Measurements from ENCODE around the gene RPTOR. TPM values are rescaled to one million over a fixed set of nuclear protein-coding genes. Genes with fewer than 3 reads are reported as not detected.
A peak's percentile ranks its signal among the peaks of the same experiment; 100 is the strongest.

The RPTOR gene
- total RNA-seq, 1 experiment from 2014 or later = 25.1 TPM

DNA sequence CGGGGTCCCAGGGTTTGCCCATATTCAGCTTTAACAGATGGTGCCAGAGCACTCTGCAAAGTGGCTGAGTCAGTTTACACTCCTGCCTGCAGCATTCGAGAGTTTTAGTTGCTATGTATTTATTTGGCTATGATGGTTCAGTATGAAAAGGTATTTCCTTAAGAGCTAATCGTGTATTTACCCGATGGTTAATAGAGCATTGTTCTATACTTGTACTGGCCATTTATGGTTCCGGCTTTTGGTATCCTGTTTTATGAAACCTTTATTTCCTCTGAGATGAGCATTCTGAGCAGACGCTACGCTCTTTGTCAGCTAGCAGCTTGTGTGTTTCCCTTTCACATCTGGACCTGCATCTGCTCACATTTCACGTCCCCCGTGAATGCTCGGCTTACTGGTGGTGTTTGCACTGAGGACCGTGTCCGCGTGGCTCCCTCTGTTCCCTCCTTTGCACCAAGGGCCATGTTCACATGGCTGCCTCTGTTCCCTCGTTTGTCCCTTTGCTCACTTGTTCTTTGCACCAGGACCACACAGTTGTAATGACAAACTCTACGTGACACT lies 297.9 kb downstream of the RPTOR start:
- H3K27me3 ChIP-seq (ENCODE audit: insufficient read depth, low read length) = no peaks in the 10 kb centered on the region
- H3K27ac Mint-ChIP-seq = peak overlapping the region in 2 of 3 experiments; percentile 42 to 58; a peak in 3 of 7 replicates
- H2BK120ac ChIP-seq (ENCODE audit: low read depth, low read length, poor library complexity, severe bottlenecking) = no peak overlapping the region
- H2BK20ac ChIP-seq (ENCODE audit: low read depth, low read length, poor library complexity, severe bottlenecking) = no peak overlapping the region
- no peak overlapping the region for H3K9ac ChIP-seq (ENCODE audit: extremely low read depth, insufficient read length, low read length)
- WGBS (ENCODE audit: extremely low coverage, insufficient read length, low lambda C conversion rate) = no CpG with 5 or more reads among the region's 15 CpGs
- H2AFZ ChIP-seq (ENCODE audit: low read length) = no peak overlapping the region
- no peak overlapping the region for H4K5ac ChIP-seq (ENCODE audit: insufficient read length, low read depth, low read length)
- H3K14ac ChIP-seq (ENCODE audit: insufficient read depth, low read length) = no peak overlapping the region
- DNase-seq = no peak
- TF ChIP-seq, protein P1, sequence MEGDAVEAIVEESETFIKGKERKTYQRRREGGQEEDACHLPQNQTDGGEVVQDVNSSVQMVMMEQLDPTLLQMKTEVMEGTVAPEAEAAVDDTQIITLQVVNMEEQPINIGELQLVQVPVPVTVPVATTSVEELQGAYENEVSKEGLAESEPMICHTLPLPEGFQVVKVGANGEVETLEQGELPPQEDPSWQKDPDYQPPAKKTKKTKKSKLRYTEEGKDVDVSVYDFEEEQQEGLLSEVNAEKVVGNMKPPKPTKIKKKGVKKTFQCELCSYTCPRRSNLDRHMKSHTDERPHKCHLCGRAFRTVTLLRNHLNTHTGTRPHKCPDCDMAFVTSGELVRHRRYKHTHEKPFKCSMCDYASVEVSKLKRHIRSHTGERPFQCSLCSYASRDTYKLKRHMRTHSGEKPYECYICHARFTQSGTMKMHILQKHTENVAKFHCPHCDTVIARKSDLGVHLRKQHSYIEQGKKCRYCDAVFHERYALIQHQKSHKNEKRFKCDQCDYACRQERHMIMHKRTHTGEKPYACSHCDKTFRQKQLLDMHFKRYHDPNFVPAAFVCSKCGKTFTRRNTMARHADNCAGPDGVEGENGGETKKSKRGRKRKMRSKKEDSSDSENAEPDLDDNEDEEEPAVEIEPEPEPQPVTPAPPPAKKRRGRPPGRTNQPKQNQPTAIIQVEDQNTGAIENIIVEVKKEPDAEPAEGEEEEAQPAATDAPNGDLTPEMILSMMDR (conservative IDR thresholded peaks at IDR 0.05) = no peak
- H3K23me2 ChIP-seq (ENCODE audit: insufficient read length, low read depth, low read length, poor library complexity, severe bottlenecking) = no peaks in the 10 kb centered on the region
- no peak overlapping the region for H3T11ph ChIP-seq (ENCODE audit: low read length)
- no peaks in the 10 kb centered on the region for H3K9me3 ChIP-seq (ENCODE audit: control insufficient read depth, low read depth, low read length)
- no peaks in the 10 kb centered on the region for H3K79me2 ChIP-seq (ENCODE audit: insufficient read depth, low read length)
- H3K4me3 Mint-ChIP-seq = no peak overlapping the region
- no peak overlapping the region for H2AK5ac ChIP-seq (ENCODE audit: insufficient read length, low read length)
- H3K27ac ChIP-seq (ENCODE audit: insufficient read length, low read depth, low read length) = no peak overlapping the region
- no peak overlapping the region for H3K18ac ChIP-seq (ENCODE audit: insufficient read length, low read depth, low read length)
- no peak overlapping the region for H2BK5ac ChIP-seq (ENCODE audit: insufficient read length, low read length)
- no peak overlapping the region for H2BK15ac ChIP-seq (ENCODE audit: low read depth, low read length)
- H2BK12ac ChIP-seq (ENCODE audit: insufficient read length, low read depth, low read length) = no peak overlapping the region
- no peak overlapping the region for H4K8ac ChIP-seq (replicated peaks; ENCODE audit: insufficient read length, low read depth, low read length)
- peaks cover 10 to 21% (median 15%) of the 10 kb centered on the region in 3 experiments; a peak in 6 of 7 replicates for H3K36me3 Mint-ChIP-seq (ENCODE audit: insufficient read depth in 1 of 3, low read depth in 3 of 3)
- no peak overlapping the region for H4K91ac ChIP-seq (ENCODE audit: insufficient read length, low read depth, low read length)
- no peak overlapping the region for H3K4me2 ChIP-seq (ENCODE audit: insufficient read depth, insufficient read length, low read length)
- H3K56ac ChIP-seq (ENCODE audit: insufficient read length, low read depth, low read length) = no peak overlapping the region
- no peaks in the 10 kb centered on the region for H4K20me1 ChIP-seq (ENCODE audit: control insufficient read depth, insufficient read depth, insufficient read length)
- H3K4ac ChIP-seq (ENCODE audit: low read depth, low read length) = no peak overlapping the region
- H3K79me1 ChIP-seq (ENCODE audit: insufficient read depth, low read depth, low read length, poor library complexity, severe bottlenecking) = no peaks in the 10 kb centered on the region
- no peaks in the 10 kb centered on the region for H3K4me1 ChIP-seq (ENCODE audit: insufficient read depth, low read length)
- no peaks in the 10 kb centered on the region for H3K9me3 Mint-ChIP-seq
- no peak overlapping the region for H3K23ac ChIP-seq (ENCODE audit: insufficient read length, low read depth, low read length)
- peaks cover 15 to 30% of the 10 kb centered on the region in 2 experiments for H3K4me1 Mint-ChIP-seq
- H3K27me3 Mint-ChIP-seq (ENCODE audit: low read depth) = no peaks in the 10 kb centered on the region

Measured in H9 (cell line).